ENCODE measurements around the gene YWHAG. TPM values are rescaled to one million over a fixed set of nuclear protein-coding genes. Genes with fewer than 3 reads are reported as not detected.

YWHAG gene
- total and polyA plus RNA-seq, 12 donors = 50.5 to 309 (median 98.0) TPM

DNA sequence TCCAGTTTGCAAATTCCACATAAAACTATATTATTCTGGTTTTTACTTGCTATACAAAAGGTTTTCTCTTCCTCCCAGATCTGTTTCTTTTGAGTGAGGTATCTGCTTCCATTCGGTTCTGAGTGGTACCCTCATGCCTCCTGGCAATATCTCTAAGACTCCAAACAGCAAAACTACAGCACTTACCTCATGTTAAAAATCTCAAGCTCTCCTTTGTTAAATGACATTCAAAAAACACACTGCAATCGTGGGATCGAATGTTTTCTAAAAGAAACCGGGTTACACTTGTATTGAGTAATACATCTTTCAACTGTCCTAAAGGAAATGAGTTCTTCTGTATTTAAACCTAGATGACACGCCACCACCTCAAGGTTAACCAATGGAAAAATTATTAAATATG lies 11.1 kb downstream of the YWHAG start:
- peak overlapping the region in 3 of 5 donors; percentile 55 to 78 (median 72) for H3K27ac ChIP-seq
- DNase-seq = no peak
- WGBS, 4 donors = 21 to 29% (median 26%) methylated on average over 5 of the region's 5 CpGs
- TF ChIP-seq POLR2A (IDR thresholded peaks at IDR 0.05) (no peak), CTCF (IDR thresholded peaks at IDR 0.05) (no peak)
- no peaks in the 10 kb centered on the region for H3K27me3 ChIP-seq
- intact Hi-C loops (cut with DNase I) = no loop called here
- no peak overlapping the region for H3K4me3 ChIP-seq
- no peaks in the 10 kb centered on the region for H3K9me3 ChIP-seq (replicated peaks in 1 of 3)
- H3K4me1 ChIP-seq (replicated peaks in 1 of 2) = peaks cover 35 to 60% of the 10 kb centered on the region in 2 donors
- peaks cover 0 to 62% of the 10 kb centered on the region in 2 donors for H3K36me3 ChIP-seq (replicated peaks in 1 of 2)

DNA sequence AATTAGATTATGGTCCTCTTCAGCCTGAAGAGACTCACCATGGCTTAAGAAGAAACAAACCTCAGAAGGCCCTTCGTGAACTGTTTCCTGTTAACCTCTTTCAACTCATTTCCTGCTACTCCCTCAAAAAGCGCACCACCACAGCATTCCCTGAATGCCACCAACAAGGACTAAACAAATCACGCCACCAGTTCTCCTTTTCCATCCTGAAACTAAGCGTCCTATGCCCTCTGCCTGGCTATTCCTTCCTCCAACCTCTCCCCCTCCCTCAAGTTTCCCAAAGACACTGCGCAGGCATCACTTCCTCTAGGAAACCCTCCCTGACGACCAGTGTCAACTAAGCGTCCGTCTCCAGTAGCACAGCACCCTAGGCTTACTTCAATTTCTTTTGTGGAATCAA lies 12.0 kb downstream of the YWHAG start:
- 57 to 66% (median 62%) methylated on average over 8 of the region's 8 CpGs for WGBS, 4 donors
- Histone ChIP-seq H3K4me1 (replicated peaks in 1 of 2) (peaks cover 27 to 56% of the 10 kb centered on the region in 2 donors), H3K27me3 (no peaks in the 10 kb centered on the region), H3K9me3 (replicated peaks in 1 of 3) (no peaks in the 10 kb centered on the region), H3K4me3 (no peak overlapping the region), H3K36me3 (replicated peaks in 1 of 2) (peaks cover 0 to 68% of the 10 kb centered on the region in 2 donors), H3K27ac (peak overlapping the region in 2 of 5 donors; percentile 72 to 78)
- peak in 2 of 7 donors; percentile 33 to 35 for DNase-seq
- TF ChIP-seq CTCF (IDR thresholded peaks at IDR 0.05) (no peak), POLR2A (IDR thresholded peaks at IDR 0.05) (no peak)
- intact Hi-C loops (cut with DNase I) = no loop called here

DNA sequence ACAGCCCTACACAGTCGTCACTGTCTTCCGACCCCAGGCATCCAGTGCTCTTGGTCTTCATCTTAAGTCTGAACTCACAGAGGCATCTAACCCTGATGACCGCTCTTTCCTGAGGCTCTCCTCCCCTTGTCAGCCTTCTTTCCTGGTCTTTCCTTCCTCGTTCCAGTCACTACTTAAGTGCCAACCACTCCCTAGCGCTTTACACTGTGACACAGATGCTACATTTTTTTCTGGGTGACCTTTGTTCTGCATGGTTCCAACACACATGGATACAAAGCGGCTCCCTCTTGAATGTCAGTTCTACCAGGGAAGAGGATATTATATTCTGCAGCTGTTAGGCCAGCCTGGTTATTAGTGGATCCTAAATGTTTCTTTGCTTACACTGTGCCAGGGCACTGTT lies 12.7 kb downstream of the YWHAG start:
- TF ChIP-seq POLR2A (IDR thresholded peaks at IDR 0.05) = no peak
- no peak for TF ChIP-seq CTCF (IDR thresholded peaks at IDR 0.05)
- Histone ChIP-seq H3K4me3 (no peak overlapping the region), H3K36me3 (replicated peaks in 1 of 2) (peaks cover 0 to 69% of the 10 kb centered on the region in 2 donors), H3K27ac (peak overlapping the region in 2 of 5 donors; percentile 72 to 78), H3K9me3 (replicated peaks in 1 of 3) (no peaks in the 10 kb centered on the region), H3K27me3 (no peaks in the 10 kb centered on the region), H3K4me1 (replicated peaks in 1 of 2) (peaks cover 24 to 56% of the 10 kb centered on the region in 2 donors)
- intact Hi-C loops (cut with DNase I) = no loop called here
- WGBS, 4 donors = 83 to 90% (median 84%) methylated on average over 6 of the region's 6 CpGs
- no peak for DNase-seq

DNA sequence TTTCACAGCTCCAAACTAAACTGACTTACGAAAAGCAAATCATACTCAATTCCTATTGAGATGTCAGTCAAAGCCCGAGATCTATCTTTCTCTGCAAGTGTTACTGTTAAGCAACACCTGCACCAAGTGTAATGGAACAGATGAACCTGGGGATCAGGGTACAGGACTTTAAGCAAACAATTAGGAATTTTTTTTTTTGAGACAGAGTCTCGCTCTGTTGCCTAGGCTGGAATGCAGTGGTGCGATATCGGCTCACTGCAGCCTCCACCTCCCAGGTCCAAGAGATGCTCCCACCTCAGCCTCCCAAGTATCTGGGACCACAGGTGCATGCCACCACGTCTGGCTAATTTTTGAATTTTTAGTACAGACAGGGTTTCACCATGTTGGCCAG lies 14.9 kb downstream of the YWHAG start:
- peaks cover 0 to 53% of the 10 kb centered on the region in 2 donors for H3K36me3 ChIP-seq (replicated peaks in 1 of 2)
- peaks cover 31 to 60% of the 10 kb centered on the region in 2 donors for H3K4me1 ChIP-seq (replicated peaks in 1 of 2)
- no peak overlapping the region for H3K4me3 ChIP-seq
- DNase-seq = no peak
- no peaks in the 10 kb centered on the region for H3K27me3 ChIP-seq
- intact Hi-C loops (cut with DNase I) = no loop called here
- no peaks in the 10 kb centered on the region for H3K9me3 ChIP-seq (replicated peaks in 1 of 3)
- H3K27ac ChIP-seq = peak overlapping the region in 2 of 5 donors; percentile 12 to 35
- no peak for TF ChIP-seq CTCF (IDR thresholded peaks at IDR 0.05)
- 95 to 99% (median 96%) methylated on average over 6 of the region's 6 CpGs for WGBS, 4 donors
